Hindlimb muscle (tissue), 1 donor: ENCODE measurements around the gene ZNF639. TPM values are rescaled to one million over a fixed set of nuclear protein-coding genes. Genes with fewer than 3 reads are reported as not detected.

Source experiments
- polyA plus RNA-seq: library from polyadenylated mRNA; unstranded; fragments of 120-200 nt; gene quantifications from one replicate; pipeline ENCODE4 v1.2.1, GENCODE V29; 2013; ENCODE audit not compliant: insufficient read length

ZNF639 gene
- polyA plus RNA-seq, 1 donor: 31.7 TPM

Other genes starting within 250 kb of the ZNF639 start
- 21.0 TPM for gene PIK3CA, start 174.7 kb upstream of the ZNF639 start, polyA plus RNA-seq
- gene KCNMB3, start 71.9 kb upstream of the ZNF639 start, polyA plus RNA-seq: 3.8 TPM
- gene MFN1, start 24.7 kb downstream of the ZNF639 start, polyA plus RNA-seq: 39.2 TPM
- gene GNB4, start 128.4 kb downstream of the ZNF639 start, polyA plus RNA-seq: 38.0 TPM
- 35.3 TPM for gene ACTL6A, start 239.9 kb downstream of the ZNF639 start, polyA plus RNA-seq